Measurements from ENCODE around the gene SMTNL1.

DNA sequence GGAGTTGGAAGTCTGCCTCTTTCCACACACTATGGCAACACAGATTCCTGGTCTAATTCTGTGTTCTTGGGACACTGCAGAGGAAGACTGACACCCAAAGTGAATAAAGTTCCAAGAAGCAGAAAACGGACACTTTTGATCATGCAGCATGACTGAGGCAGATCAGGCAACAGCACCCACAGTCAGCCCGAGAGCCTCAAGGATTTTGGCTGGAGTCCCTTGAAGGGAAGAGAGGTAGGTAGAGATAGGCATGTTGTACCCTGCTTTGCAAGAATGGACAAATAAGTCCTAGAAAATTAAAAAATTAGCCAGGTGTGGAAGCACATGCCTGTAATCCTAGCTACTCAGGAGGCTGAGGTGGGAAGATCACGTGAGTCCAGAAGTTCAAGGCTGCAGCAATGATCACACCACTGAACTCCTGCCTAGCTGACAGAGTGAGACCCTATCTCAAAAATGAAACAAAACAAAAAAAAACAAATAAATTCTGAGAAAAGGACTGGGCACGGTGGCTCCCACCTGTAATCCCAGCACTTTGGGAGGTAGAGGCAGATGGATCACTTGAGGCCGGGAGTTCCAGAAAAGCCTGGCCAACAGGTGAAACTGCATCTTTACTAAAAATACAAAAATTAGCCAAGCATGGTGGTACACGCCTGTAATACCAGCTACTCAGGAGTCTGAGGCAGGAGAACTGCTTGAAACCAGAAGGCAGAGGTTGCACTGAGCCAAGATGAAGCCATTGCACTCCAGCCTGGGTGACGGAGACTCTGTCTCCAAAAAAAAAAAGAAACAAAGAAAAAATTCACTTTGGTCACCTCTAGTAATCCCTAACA, 28.8 kb upstream of the SMTNL1 start:
- TF ChIP-seq, protein P1, sequence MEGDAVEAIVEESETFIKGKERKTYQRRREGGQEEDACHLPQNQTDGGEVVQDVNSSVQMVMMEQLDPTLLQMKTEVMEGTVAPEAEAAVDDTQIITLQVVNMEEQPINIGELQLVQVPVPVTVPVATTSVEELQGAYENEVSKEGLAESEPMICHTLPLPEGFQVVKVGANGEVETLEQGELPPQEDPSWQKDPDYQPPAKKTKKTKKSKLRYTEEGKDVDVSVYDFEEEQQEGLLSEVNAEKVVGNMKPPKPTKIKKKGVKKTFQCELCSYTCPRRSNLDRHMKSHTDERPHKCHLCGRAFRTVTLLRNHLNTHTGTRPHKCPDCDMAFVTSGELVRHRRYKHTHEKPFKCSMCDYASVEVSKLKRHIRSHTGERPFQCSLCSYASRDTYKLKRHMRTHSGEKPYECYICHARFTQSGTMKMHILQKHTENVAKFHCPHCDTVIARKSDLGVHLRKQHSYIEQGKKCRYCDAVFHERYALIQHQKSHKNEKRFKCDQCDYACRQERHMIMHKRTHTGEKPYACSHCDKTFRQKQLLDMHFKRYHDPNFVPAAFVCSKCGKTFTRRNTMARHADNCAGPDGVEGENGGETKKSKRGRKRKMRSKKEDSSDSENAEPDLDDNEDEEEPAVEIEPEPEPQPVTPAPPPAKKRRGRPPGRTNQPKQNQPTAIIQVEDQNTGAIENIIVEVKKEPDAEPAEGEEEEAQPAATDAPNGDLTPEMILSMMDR (IDR thresholded peaks at IDR 0.05), result no peak
- no peak for TF ChIP-seq POLR2A (IDR thresholded peaks at IDR 0.05)
